OCI-LY7 (cell line): Measurements from ENCODE around the gene ZCCHC2. TPM values are rescaled to one million over a fixed set of nuclear protein-coding genes. Genes with fewer than 3 reads are reported as not detected.

ENCODE experiments used
- BruUV-seq: library from RNA; stranded (reverse); fragments of 400-500 nt; replicated peaks from 2 replicates; lab custom pipeline; 2021; lab: Mats Ljungman, UMichigan
- CTCF ChIA-PET: fragments of 300-600 bp; sonication (Branson Sonifier 250); formaldehyde crosslinking; loops from one replicate; lab custom pipeline; 2022; ENCODE audit warnings: antibody characterized with exemption; ENCODE audit not compliant: unreplicated experiment; lab: Charles Lee
- POLR2A ChIA-PET: fragments of 300-600 bp; sonication (Branson Sonifier 250); formaldehyde crosslinking; loops from one replicate; lab custom pipeline; 2022; ENCODE audit warnings: antibody characterized with exemption; lab: Charles Lee
- DNase-seq: peaks from one replicate; pipeline ENCODE4 v3.0.0-alpha.2; 2015; ENCODE audit warnings: low spot score
- H2AFZ ChIP-seq: fragments of 200-600 bp; sonication (generic), shearing (Covaris generic); 2 replicates; pipeline ENCODE4 v1.6.1; 2014; ENCODE audit warnings: mild to moderate bottlenecking, antibody characterized with exemption, low read length, moderate library complexity
- H3K27ac ChIP-seq: fragments of 200-600 bp; sonication (generic); 2 replicates; pipeline ENCODE4 v1.5.1; 2014; ENCODE audit warnings: mixed run types, low read depth, mild to moderate bottlenecking, moderate library complexity, low read length, inconsistent platforms; ENCODE audit not compliant: poor library complexity, severe bottlenecking
- H3K36me3 ChIP-seq: fragments of 200-600 bp; sonication (generic); 2 replicates; pipeline ENCODE4 v1.6.1; 2014; ENCODE audit warnings: mild to moderate bottlenecking, antibody characterized with exemption, low read length, moderate library complexity, mixed read lengths; ENCODE audit not compliant: insufficient read depth
- H3K4me1 ChIP-seq: fragments of 200-600 bp; sonication (generic); 2 replicates; pipeline ENCODE4 v1.5.1; 2014; ENCODE audit warnings: mild to moderate bottlenecking, low read length; ENCODE audit not compliant: insufficient read depth, poor library complexity, severe bottlenecking
- H3K4me2 ChIP-seq: fragments of 200-600 bp; sonication (generic); 2 replicates; pipeline ENCODE4 v1.6.1; 2014; ENCODE audit warnings: mild to moderate bottlenecking, low read length
- H3K4me3 ChIP-seq: fragments of 200-600 bp; sonication (generic); 2 replicates; pipeline ENCODE4 v1.5.1; 2014; ENCODE audit warnings: mild to moderate bottlenecking, low read depth, low read length; ENCODE audit not compliant: poor library complexity, severe bottlenecking
- H3K79me2 ChIP-seq: fragments of 200-600 bp; sonication (generic); 2 replicates; pipeline ENCODE4 v1.6.1; 2016; ENCODE audit warnings: low read depth, mild to moderate bottlenecking, low read length, moderate library complexity, mixed read lengths; ENCODE audit not compliant: insufficient read depth
- H3K9me2 ChIP-seq: fragments of 200-600 bp; sonication (generic); 2 replicates; pipeline ENCODE4 v1.6.1; 2016; ENCODE audit warnings: mild to moderate bottlenecking, low read length, mixed read lengths; ENCODE audit not compliant: insufficient read depth
- H3K9me3 ChIP-seq: fragments of 200-600 bp; sonication (generic); 2 replicates; pipeline ENCODE4 v1.6.1; 2014; ENCODE audit warnings: mild to moderate bottlenecking, mixed run types, low read length, mixed read lengths
- H4K20me1 ChIP-seq: fragments of 200-600 bp; sonication (generic); 2 replicates; pipeline ENCODE4 v1.6.1; 2014; ENCODE audit warnings: mild to moderate bottlenecking, antibody characterized with exemption, low read length, moderate library complexity, mixed read lengths; ENCODE audit not compliant: insufficient read depth
- EZH2phosphoT487 ChIP-seq: fragments of 200-600 bp; sonication (generic); IDR thresholded peaks from 2 replicates; pipeline ENCODE4 v1.6.1; 2018; ENCODE audit warnings: low read depth, borderline replicate concordance, mild to moderate bottlenecking, mixed run types, antibody characterized with exemption, low read length, moderate library complexity, mixed read lengths
- intact Hi-C: fragments of 100-400 bp; cut with micrococcal nuclease; formaldehyde crosslinking; loops from one replicate; pipeline ENCODE4 v1.10.0; 2022; ENCODE audit not compliant: unreplicated experiment
- total RNA-seq, 2 experiments: library from RNA; depleted of rRNA in 1 of 2; stranded (reverse); fragments of >200 nt in 1 of 2; shearing (Covaris generic) in 1 of 2; gene quantifications; 2 replicates each; pipeline ENCODE4 v1.2.3, GENCODE V29; 2014 to 2022
- TF ChIP-seq, protein P1 (sequence below): fragments of 200-600 bp; sonication (generic); conservative IDR thresholded peaks from 2 replicates; pipeline ENCODE4 v1.5.1; 2014; ENCODE audit warnings: mild to moderate bottlenecking, antibody characterized with exemption, low read length, moderate library complexity, mixed read lengths

The ZCCHC2 gene
- total RNA-seq, 2 experiments from 2014 or later, result 16.9 to 17.5 TPM

DNA sequence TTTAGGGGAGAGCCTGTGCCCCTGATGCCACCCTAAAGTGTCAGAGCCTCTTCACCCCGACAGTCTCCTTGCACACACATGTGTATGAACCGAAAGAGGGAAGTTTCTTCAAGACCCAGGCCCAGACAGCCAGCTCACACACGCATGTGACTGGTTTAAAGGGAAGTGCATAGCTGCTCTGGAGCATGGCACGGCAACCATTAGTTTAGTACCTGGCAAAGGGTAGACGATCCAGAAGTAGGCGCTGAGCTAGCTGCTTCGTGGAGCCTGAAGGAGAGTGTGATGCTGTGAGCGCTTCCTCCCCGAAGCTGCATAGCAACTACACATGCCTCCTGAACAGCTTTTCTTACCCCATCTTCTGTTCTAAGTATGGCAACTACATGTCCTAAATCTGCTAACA, 91.7 kb downstream of the ZCCHC2 start:
- Histone ChIP-seq H3K4me3 (no peak overlapping the region), H3K4me1 (no peaks in the 10 kb centered on the region), H2AFZ (no peak overlapping the region), H3K9me2 (no peaks in the 10 kb centered on the region), H4K20me1 (no peaks in the 10 kb centered on the region), H3K4me2 (no peak overlapping the region), H3K9me3 (no peaks in the 10 kb centered on the region), H3K79me2 (no peaks in the 10 kb centered on the region), H3K36me3 (no peaks in the 10 kb centered on the region), H3K27ac (no peak overlapping the region)
- DNase-seq, result no peak
- POLR2A ChIA-PET, result no interaction called here
- intact Hi-C loops, result no loop called here
- no TSS peak for BruUV-seq
- CTCF ChIA-PET, result no interaction called here
- TF ChIP-seq, protein P1, sequence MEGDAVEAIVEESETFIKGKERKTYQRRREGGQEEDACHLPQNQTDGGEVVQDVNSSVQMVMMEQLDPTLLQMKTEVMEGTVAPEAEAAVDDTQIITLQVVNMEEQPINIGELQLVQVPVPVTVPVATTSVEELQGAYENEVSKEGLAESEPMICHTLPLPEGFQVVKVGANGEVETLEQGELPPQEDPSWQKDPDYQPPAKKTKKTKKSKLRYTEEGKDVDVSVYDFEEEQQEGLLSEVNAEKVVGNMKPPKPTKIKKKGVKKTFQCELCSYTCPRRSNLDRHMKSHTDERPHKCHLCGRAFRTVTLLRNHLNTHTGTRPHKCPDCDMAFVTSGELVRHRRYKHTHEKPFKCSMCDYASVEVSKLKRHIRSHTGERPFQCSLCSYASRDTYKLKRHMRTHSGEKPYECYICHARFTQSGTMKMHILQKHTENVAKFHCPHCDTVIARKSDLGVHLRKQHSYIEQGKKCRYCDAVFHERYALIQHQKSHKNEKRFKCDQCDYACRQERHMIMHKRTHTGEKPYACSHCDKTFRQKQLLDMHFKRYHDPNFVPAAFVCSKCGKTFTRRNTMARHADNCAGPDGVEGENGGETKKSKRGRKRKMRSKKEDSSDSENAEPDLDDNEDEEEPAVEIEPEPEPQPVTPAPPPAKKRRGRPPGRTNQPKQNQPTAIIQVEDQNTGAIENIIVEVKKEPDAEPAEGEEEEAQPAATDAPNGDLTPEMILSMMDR, result no peak
- no peak for TF ChIP-seq EZH2phosphoT487

DNA sequence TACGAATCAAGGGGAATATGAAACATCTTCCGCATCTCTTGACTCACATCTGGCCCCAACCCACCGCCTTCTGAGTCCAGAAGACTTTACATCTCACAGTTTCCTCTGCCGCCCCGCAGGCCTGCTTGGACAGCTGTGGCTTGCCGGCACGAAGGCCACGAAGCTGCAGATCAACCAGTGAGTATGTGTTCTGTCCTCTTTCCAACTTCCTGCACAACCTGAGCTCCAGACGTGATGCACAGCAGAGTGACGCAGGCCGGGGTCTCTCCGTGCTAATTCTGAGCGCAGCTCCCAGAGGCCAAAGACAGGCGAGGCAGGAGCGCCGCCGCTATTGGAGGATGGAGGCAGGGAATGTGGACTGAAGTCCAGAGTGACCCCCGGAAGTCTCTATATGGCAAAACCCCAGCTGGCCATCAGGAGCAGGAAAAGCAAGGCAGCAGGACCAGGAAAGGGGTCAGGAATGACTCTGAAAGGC, 93.5 kb downstream of the ZCCHC2 start:
- BruUV-seq, result no TSS peak
- no peak overlapping the region for H3K27ac ChIP-seq
- H3K4me3 ChIP-seq, result no peak overlapping the region
- H3K4me1 ChIP-seq, result no peaks in the 10 kb centered on the region
- H3K9me3 ChIP-seq, result no peaks in the 10 kb centered on the region
- DNase-seq, result no peak
- no peaks in the 10 kb centered on the region for H3K9me2 ChIP-seq
- TF ChIP-seq EZH2phosphoT487, result no peak
- TF ChIP-seq, protein P1, result no peak
- no peaks in the 10 kb centered on the region for H3K79me2 ChIP-seq
- H4K20me1 ChIP-seq, result no peaks in the 10 kb centered on the region
- no peak overlapping the region for H2AFZ ChIP-seq
- CTCF ChIA-PET, result no interaction called here
- H3K36me3 ChIP-seq, result no peaks in the 10 kb centered on the region
- intact Hi-C loops, result no loop called here
- POLR2A ChIA-PET, result interaction anchor here (0.6 kb wide), 1 partner anchor 10 kb away, joined by 5 read pairs; no protein-coding TSS in a partner anchor
- no peak overlapping the region for H3K4me2 ChIP-seq

DNA sequence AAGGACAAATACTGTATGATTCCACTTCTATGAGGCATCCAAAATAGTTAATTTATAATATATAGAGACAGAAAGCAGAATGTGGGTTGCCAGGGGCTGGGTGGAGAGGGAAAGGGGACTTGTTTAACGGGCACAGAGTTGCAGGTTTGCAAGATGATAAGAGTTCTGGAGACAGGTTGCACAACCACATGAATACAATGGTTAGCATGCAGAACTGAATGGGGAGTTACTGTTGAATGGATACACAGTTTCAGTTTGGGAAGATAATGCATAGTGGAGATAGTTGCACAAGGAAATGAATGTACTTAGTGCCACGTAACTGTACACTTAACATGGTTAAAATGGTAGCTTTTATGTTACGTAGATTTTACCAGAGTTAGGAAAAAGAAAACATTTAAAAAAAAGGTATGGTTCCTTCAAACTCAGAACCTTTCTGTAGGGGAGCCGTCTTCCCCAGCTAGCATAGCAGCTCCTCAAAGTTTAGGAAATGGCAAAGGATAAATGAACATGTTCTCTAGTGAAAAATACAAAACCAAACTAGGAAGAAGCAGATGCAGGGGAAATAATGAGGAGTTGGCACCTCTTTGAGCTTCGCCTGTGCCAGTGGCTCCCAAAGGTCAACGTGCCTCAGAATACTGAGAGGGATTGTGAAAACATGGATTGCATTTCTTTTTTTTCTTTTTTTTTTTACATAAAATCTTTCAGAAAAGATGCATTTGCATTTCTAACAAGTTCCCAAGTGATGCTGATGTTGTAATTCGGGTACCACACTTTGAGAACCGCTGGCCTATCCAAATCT, 95.2 kb downstream of the ZCCHC2 start:
- Histone ChIP-seq H3K4me3 (no peak overlapping the region), H3K4me2 (no peak overlapping the region)
- CTCF ChIA-PET, result no interaction called here

More for the DNA sequence above, 95.2 kb downstream of the ZCCHC2 start:
- intact Hi-C loops, result no loop called here
- Histone ChIP-seq H3K79me2 (no peaks in the 10 kb centered on the region), H3K4me1 (no peaks in the 10 kb centered on the region), H3K27ac (no peak overlapping the region), H2AFZ (no peak overlapping the region), H3K9me2 (no peaks in the 10 kb centered on the region), H3K9me3 (no peaks in the 10 kb centered on the region), H4K20me1 (no peaks in the 10 kb centered on the region), H3K36me3 (no peaks in the 10 kb centered on the region)
- POLR2A ChIA-PET, result interaction anchor here (0.6 kb wide), 1 partner anchor 376 kb away, joined by 3 read pairs; no protein-coding TSS in a partner anchor
- DNase-seq, result no peak
- TF ChIP-seq EZH2phosphoT487, result no peak
- TF ChIP-seq, protein P1, result no peak
- no TSS peak for BruUV-seq
